Stimulated activated CD4-positive, alpha-beta T cell treated with anti-CD3 and anti-CD28 coated beads, Interleukin-1b, Interleukin-23, amount 100 ng/mL, for 48 hours (primary cell): ENCODE results near the gene QPCT.
A peak's percentile ranks its signal among the peaks of the same experiment; 100 is the strongest.
"Not testable (repeated sequence)": the region's sequence is repeated elsewhere in the genome, so short reads cannot be mapped to it uniquely, and the experiment has no call there.

Experiments
- DNase-seq: peaks from one replicate; pipeline ENCODE4 v3.0.0-alpha.2; 2020

Gene QPCT

DNA sequence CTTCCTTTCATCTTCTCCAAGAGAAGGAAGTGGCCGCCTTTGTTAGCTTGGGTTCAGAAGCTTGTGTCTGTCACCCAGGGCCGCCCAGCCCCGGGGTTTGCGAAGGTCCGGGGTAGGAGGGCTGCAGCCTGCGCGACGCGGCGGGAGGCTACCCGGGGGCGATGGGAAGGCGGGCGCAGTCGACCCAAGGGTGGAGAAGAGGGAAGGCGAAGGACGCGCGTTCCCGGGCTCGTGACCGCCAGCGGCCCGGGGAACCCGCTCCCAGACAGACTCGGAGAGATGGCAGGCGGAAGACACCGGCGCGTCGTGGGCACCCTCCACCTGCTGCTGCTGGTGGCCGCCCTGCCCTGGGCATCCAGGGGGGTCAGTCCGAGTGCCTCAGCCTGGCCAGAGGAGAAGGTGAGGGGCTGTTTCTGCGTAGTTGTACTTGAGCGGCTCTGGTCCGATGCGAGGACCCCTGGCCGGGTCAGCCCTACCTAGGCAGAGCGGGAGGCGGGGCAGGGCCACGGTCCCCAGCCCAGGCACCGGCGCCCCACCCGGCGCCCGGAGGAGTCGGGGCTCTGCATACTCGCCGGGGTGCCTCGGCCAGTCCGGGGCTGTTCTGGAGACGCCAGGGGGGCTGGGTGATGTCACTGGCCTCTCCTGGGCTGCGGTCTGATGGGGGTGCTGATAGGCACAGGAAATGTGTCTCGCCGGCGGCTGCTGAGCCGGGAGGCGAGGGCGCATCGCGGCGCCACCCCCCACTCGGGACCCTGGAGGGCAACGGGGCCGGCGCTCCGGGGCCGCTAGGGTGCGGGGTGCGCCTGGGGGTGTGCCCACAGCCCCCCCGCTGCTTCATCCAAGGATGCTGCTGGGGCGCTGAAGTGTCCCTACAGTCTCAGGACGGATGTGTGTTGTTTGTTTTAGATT lies at the start of gene QPCT:
Gene QPCT, plus strand, starts transcription at position 178 of the 909 bp plus-strand sequence. Its CDS starts 102 bp downstream, at position 280.
- peak; percentile 31 for DNase-seq

DNA sequence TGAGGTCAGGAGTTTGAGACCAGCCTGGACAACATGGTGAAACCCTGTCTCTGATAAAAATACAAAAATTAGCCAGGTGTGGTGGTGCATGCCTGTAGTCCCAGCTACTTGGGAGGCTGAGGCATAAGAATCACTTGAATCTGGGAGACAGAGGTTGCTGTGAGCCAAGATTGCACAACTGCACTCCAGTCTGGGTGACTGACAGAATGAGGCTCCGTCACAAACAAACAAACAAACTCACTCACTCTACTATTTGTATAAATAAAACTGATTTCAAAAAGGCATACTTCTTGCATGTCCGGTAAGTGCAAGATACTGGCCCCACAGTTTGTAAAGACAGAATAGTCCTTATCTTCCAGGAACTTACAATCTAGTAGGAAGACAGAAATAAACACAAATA lies 49.6 kb upstream of the QPCT start:
- not testable (repeated sequence) for DNase-seq

DNA sequence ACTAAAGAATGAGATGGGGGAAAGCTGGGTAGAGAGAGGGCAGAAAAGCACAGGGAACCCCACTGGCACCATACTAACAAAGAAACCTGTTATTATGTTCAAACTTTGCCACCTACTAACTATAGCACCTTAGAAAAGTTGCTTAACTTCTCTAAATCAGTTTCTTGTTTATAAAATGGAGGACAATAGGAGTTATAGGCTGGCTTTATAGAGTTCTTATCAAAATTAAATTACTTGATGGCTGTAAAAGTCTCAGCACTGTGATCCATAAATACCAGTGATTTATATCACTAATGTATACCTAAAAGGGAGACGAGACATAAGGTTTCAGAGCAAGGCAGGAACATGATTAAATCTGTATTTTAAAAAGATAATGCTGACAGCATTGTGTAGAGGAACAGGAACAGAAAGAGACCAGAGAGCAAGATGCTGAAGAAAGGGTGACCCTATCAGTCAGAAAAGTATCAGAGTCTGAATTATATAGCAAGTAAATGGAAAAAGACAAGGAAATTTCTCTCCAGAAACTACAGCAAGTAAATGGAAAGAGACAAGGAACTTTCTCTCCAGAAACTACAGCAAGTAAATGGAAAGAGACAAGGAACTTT lies 48.9 kb upstream of the QPCT start:
- no peak for DNase-seq

DNA sequence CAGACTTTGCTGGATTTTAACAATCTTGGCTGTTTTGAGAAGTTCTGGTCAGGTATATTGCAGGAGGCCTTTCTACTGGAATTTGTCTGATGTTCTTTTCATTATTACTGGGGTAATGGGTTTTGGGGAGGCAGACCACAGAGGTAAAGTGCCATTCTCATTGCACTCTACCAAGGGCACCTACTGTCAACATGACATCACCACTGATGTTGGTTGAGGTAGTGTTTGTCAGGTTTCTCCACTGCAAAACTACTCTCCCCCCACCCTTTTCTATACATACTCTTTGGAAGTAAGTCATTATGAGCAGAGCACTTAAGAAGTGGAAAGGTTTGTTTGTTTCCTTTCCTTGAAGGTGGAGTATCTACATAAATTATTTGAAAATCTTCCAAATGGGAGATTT lies 46.8 kb upstream of the QPCT start:
- no peak for DNase-seq

DNA sequence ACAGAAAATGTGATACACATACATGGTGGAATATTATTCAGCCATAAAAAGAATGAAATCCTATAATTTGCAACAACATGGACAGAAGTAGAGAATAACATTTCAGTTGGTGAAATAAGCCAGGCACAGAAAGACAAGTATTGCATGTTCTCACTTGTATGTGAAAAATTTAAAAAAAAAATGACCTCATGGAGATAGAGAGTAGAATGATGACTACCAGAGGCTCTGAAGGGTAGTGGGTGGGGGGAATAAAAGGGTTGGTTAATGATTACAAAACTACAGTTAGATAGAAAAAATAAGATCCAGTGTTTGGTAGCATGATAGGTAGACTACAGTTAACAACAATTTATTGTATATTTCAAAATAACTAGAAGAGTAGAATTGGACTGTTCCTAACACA lies 44.3 kb upstream of the QPCT start:
- DNase-seq = no peak

DNA sequence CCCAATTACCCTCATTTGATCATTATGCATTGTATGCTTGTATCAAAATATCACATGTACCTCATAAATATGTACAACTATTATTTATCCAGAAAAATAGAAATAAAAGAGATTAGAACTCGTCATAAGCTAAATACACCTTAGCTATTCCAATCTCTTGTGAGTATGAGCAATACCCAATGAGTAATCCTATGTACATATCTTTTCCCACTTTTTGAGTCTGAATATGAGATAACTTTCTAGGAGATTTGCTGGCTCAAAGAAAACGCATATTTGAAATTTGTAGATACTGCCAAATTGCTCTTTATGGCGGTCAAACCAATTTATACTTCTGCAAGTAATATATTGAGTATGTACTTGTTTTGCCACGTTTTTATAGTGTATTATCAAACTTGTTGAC lies 43.9 kb upstream of the QPCT start:
- DNase-seq = no peak

DNA sequence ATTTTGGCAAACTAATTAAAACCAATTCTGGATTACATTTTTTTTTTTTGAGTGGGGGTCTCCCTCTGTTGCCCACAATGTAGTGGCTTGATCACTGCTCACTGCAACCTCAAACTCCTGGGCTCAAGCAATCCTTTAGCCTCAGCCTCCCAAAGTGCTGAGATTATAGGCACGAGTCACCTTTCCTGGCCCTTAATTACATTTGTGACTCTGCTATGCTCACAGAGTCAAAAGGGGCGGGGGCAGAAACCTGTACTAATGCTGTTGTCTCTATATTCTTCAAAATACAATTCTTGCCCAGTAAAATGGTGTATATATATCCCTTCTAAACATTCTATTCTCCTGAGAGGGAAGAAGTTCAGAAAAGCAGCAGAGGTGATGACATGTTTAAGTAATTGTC lies 43.0 kb upstream of the QPCT start:
- no peak for DNase-seq

DNA sequence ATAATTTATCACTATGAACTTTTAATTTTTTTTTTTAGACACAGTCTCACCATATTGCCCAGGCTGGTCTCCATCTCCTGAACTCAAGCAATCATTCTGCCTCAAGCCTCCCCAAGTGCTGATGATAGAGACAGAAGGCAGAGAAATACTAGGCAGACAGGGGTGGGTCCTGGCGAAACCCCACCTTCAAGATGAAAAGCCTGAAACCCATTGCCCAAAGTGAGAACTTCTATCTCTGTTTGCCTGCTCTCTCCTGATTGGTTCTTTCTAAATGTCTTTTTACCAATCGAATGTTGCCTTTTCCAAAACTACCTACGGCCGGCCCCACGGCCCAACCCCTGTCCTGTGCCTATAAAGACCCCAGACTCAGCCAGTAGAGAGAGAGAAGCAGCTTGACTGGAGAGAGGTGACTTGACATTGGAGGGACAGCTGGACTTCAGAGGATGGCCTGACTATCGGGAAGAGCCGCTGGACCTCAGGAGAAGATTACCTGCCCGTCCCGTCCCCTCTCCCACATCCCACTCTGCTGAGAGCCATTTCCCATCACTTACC lies 41.7 kb upstream of the QPCT start:
- no peak for DNase-seq

DNA sequence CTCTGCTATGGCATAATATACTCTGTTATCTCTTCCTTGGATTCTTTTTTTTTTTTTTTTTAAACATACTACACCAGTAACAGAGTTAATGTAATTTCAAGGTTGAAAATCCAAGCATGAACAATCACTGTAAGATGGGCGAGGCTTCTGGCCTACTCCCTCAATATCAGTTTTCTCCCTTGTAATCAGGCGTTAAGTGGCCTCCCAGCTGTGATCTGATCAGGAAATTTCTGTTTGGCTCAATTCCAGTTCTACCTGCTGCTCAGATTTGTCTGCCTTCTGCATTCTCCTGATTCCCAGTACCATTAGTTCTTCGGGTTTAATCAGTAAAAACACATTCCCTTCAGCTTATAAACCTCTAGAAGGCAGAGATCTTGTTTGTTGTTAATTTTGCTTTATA lies 38.4 kb upstream of the QPCT start:
- no peak for DNase-seq

DNA sequence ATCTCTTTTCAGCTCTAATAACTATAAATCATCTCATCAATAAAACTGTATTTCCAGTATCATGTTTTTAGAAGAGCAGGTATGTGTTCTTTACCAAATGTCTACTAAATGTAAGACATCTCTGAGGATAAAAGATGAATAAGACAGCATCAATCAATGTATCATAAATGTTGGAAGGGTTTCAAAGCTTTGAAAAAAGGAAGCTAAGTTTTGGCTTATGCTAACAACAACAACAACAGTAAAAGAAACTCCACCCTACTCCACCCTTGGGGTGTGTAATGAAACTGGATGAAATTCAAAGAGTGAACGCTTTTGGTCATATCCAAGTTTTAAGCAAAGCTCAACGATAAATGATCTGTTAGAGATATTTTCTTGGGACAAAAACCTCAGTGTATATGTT lies 36.9 kb upstream of the QPCT start:
- DNase-seq = no peak

DNA sequence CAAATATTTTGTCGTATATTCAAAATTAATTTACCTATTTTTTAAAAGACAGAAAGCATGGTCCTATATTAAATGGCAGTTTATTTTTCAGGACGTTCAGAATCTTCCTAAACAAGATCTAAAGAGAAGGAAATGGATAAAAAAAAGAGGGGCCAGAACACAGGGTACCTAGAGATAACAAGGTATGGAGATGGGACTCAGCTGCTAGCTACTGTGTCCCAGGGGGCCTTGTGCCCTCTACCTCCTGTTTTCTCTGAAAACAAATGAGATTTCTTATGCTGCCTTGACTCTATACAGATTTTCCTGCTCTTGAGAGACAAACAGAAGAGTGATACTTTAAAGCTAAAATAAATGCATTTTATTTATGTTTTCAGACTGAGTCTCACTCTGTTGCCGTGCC lies 29.1 kb upstream of the QPCT start:
- DNase-seq = no peak

DNA sequence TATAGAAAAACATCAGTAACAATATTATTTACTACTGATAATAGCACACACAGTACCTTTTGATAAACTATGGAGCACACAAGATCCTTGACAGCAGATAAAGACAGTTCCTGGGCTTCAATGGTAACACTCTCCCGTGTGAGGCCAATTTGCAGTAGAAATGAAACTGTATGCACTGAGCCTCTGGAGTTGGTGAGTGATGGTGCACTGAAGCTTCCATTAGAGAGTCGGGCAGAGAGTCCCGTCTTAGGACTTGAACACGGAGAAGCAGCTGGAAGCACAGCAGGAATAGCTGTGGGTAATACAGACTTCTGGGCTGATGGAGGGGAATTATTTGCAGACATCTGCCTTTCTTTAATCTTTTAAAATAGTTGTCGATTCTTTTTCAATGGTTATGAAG lies 28.2 kb upstream of the QPCT start:
- no peak for DNase-seq

DNA sequence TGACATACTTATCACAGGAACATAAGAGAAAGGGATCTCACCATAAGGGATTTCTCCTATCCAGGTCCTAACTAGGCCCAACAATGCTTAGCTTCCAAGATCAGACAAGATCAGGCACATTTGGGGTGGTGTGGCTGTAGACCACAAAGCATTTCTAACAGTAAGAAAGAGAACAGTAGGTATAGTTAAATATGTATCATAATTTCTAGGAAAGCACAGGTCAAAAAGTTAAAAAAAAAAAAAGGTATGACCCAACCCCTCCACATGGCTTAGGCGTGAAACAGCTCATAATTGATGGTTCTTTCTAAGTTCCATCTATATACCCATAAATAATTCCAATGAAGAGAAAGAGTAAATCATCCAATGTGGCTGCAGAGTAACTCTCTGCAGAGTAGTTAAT lies 26.7 kb upstream of the QPCT start:
- DNase-seq = peak; percentile 27

DNA sequence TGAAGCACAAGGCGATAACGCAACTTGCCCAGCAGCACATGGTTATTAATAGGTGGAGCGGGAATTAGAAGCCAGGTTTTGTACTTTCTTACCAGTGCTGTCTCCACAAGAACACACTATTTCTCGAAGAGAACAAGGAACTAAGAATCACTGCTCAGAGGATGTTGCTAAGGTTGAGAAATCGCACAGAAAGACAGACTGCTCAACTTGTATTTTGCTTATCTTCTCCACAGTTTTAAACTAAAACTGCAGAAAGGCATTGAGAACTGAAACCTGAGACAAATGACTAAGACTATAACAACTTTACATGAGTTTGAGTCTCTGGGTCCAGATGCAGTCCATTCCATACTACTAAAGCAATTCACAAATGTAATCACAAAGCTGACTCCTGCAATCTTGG lies 26.0 kb upstream of the QPCT start:
- DNase-seq = no peak

DNA sequence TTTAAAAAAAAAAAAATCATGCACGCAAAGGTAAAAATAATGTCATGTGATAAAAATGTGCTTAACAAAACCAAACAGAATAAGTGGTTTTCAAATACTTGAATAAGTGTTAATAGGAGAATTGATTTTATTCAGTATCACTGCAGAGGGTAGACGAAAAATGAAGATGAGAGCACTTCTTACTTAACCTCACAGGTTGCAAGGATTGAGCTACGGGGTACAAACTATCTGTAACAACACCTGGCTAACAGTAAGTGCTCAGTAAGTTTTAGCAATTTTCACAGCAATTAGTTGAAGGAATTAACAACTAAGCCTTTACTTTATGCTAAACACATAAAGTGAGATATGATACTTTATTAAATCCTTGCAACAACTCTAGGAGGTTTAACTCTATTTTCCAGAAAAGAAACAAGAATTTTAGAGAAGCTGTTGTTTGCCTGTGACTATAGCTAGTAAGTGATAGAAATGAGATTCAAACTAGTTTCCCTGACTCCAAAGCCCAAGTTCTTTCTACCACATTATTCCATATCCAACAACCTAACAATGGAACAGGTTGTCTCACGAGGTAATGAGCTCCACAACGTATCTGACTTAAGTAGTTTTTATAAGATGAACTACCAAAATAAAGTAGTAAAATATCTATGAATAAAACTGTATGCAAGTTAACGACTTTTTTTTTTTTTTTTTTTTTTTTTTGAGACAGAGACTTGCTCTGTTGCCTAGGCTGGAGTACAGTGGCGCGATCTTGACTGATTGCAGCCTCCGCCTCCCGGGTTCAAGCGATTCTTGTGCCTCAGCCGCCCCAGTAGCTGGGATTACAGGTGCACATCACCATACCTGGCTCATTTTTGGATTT lies 24.4 kb upstream of the QPCT start:
- DNase-seq = no peak

DNA sequence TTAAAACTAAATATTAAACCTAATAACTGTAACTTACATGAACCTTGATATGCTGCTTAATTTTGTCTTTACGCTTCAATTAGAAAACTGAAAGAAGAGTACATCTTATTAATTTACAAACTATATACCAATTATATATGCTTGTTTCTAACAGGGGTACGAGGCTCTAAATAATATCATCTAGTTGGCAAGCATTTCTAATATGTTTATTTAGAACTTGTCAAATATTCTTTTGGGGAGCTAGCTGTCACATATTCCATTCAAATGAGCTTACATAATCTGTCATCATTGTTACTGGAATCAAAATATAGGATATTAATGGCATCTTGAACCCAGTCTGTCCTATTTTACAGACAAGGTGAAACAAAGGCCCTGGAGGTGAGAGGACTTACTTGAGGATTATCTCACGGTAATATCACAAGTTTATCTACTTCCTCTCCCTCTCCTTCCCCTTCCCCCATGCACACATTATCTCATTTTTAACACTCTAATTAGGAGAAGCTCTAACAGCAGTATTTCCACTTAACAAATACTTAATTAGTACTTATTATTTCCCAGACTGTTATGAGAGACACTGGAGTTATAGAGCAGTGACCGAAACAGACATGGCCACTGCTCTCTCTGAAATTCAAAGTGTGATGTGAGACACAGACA lies 23.3 kb upstream of the QPCT start:
- DNase-seq = no peak

DNA sequence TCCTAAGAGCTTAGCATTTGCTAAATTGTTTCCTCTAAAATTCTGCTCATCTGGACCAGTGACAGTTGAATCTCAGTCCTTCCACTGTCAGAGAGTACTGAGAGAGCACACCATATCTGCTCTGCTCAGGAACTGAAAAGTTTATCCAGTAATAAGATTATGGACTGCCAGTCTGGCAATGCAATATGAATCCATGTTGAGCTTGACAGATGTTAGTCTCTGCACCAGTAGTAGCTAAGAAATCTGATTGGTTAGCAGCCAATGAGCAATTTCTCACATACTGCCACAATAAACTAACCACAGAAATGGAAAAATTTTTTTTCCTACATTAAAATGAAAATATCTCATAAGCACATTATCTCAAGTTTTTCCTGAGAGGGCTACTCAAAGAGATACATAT lies 22.1 kb upstream of the QPCT start:
- DNase-seq = no peak

DNA sequence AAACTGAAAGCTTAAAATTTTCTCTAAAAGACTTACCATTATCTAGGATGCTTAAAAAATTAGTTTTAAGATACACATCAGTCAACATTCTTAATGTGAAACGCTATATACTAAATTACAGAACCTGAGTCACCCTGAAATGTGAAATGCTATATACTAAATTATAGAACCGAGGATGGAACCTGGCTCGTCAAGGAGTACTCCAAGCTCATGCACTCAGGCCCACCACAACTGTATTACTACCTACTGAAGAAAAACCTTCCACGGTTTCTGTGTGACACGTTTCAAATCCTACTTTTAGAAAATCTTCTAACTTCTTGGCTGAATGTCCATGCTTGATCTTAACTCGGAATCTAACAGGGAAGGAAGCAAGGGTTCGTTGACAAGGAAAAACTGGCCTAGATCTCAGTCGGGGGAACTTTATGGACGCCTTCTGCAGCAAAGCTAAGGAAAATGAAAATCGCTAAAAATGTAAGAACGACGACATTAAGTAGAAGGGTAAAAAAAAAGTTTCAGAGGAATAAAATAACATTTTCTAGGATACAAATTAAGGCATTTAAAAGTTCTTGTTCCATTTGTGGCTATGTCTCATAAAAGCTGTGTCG lies 21.2 kb upstream of the QPCT start:
- no peak for DNase-seq

DNA sequence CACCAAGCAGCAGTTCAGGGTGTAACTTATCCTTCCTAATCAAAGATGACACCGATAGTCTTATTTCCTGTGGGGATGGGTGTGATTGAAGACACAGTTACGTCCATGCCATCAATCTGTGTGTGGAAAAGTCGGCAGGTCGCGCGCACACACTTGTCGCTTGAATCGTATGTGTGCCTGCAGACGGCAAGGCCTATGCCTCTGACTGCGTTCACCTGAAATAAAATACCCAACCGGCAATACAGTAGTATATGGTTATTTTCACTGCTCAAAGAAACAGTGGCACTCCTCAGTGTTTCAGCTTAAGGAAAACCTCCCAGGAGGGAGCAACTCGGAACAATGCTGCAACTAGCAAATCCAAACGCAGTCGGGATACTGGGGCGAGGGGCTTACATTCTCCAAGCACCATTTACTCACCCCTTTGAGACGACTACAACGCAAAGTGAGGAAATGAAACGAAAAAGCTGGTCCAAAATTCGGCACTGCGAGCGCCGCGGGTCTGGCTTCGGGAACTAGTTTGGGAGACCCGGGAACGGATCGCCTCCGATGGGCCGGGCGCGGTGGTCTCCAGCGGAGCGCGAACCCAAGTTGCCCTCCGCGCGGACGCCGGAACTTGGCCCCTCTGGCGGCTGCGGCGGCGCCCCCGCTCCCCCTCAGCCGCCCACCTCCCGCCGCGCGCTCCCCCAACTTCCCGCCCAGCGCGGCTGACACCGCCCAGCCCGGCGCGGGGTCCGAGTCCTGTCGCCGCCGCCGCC lies 20.5 kb upstream of the QPCT start:
- DNase-seq = peak; percentile 28

DNA sequence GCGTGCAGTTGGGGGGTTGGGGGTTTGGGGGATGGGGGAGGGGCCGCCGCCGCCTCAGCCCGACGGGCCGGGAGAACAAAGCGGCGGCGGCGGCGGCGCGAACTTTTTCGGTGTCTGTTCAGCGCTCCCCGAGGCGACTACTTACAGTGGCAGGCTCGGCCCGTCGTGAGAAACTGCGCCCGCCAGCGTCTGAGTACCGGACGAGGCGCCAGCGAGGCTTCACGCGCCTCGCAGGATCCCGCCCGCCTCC lies 20.0 kb upstream of the QPCT start:
- peak; percentile 60 for DNase-seq

DNA sequence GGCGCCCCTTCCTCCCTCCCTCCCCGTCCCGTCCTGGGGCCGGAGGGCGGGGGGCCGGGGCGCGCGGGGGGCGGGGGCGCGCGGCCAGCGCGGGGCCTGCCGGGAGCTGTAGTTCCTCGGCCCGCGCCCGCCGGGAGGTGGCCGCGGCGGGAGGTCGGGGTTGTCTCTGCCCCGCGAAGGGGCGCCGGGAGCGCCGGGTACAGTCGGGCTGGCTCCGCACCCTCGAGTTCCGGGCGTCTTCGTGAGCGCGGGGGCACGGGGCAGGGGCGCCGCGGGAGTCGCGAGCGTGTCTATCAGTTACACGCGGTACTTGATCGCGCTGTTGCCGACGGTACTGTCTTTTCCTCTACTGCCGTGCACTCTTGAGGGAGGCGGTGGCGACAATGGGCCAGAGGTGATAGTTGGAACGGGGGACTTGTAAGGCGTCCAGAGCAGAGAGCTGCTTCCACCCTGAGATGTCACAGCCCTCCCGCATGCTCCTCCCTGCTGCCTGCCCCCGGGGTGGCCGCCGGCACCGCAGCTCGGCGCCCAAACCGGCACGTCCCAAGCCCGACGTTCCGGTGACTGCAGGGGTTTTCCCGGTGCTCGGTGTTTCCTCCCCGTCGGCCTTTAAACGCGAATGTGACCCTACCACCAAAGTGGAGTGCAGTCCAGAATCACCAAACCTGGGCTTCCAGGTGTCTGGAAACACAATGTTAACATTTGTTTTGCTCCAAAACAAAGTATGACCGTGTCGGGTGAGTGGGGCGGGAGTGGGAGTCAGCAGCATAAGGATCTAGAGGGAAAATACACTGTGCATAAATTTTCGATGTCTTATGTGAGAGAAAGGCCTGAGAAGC lies 19.4 kb upstream of the QPCT start, which contains the start of gene PRKD3:
Gene PRKD3, minus strand, starts transcription at position 48 of the 839 bp plus-strand sequence. CDS start 8,309 bp downstream, outside the sequence.
- no peak for DNase-seq
